B cell (primary cell): ENCODE data around the gene NSFL1C. TPM values are rescaled to one million over a fixed set of nuclear protein-coding genes. Genes with fewer than 3 reads are reported as not detected.

Experiments
- ATAC-seq: fragments of 200-7000 bp; cut with Tn5 transposase; one replicate; pipeline ENCODE4 v1.10.0; 2021; ENCODE audit warnings: low read depth, mild to moderate bottlenecking, moderate number of reproducible peaks, moderate library complexity
- CTCF ChIA-PET: fragments of 350-600 bp; sonication (Branson Sonifier 250); formaldehyde crosslinking; loops from one replicate; lab custom pipeline; 2021; ENCODE audit warnings: antibody characterized with exemption, inconsistent platforms; lab: Charles Lee
- POLR2A ChIA-PET: fragments of 350-600 bp; sonication (Branson Sonifier 250); formaldehyde crosslinking; loops from one replicate; lab custom pipeline; 2021; ENCODE audit warnings: antibody characterized with exemption; lab: Charles Lee
- DNase-seq: peaks from one replicate; pipeline ENCODE4 v3.0.0; 2013
- H2AFZ ChIP-seq: 2 replicates; pipeline ENCODE4 v1.6.1; 2012; ENCODE audit warnings: mild to moderate bottlenecking, low read depth, low read length; ENCODE audit not compliant: insufficient read depth, poor library complexity, severe bottlenecking
- H3K27ac ChIP-seq, 2 donors: 1 replicate in 1 of 2; 2 replicates in 1 of 2; pipeline ENCODE4 v1.5.1; 2012 to 2013; ENCODE audit warnings: low read length in 2 of 2, mild to moderate bottlenecking in 2 of 2, moderate library complexity in 1 of 2
- H3K27me3 ChIP-seq, 4 experiments: fragments of 200-600 bp in 1 of 4; sonication (generic) in 1 of 4; replicated peaks in 1 of 4; 1 replicate in 2 of 4; 2 replicates in 2 of 4; pipeline versions ENCODE4 v1.6.1 to v1.7.0; 2013 to 2016; ENCODE audit warnings: low read length in 3 of 4, mild to moderate bottlenecking in 2 of 4, mixed read lengths in 1 of 4, moderate library complexity in 1 of 4; ENCODE audit not compliant: insufficient read depth in 4 of 4, control insufficient read depth in 3 of 4; ENCODE audit errors: control extremely low read depth in 1 of 4
- H3K36me3 ChIP-seq, 2 experiments: replicated peaks in 1 of 2; 1 replicate in 1 of 2; 2 replicates in 1 of 2; pipeline versions ENCODE4 v1.6.1 to v1.7.1; 2013; ENCODE audit warnings: low read length in 1 of 2; ENCODE audit not compliant: insufficient read depth in 2 of 2, control insufficient read depth in 1 of 2; ENCODE audit errors: control extremely low read depth in 1 of 2, extremely low read depth in 1 of 2
- H3K4me1 ChIP-seq, 2 donors: fragments of 200-600 bp in 1 of 2; sonication (generic) in 1 of 2; 1 replicate in 1 of 2; 2 replicates in 1 of 2; pipeline versions ENCODE4 v1.5.1 to v1.6.1; 2013 to 2017; ENCODE audit warnings: low read length in 2 of 2; ENCODE audit not compliant: control insufficient read depth in 2 of 2, insufficient read depth in 2 of 2
- H3K4me2 ChIP-seq: replicated peaks from 2 replicates; pipeline ENCODE3; 2012; ENCODE audit warnings: mild to moderate bottlenecking, low read depth, low read length; ENCODE audit not compliant: poor library complexity, severe bottlenecking
- H3K4me3 ChIP-seq, 5 experiments: fragments of 200-600 bp in 1 of 5; sonication (generic) in 1 of 5; 1 replicate in 3 of 5; 2 replicates in 2 of 5; pipeline versions ENCODE4 v1.5.1 to v1.7.0; 2011 to 2016; ENCODE audit warnings: low read length in 4 of 5, mild to moderate bottlenecking in 4 of 5, low read depth in 2 of 5, control low read depth in 1 of 5, moderate library complexity in 1 of 5; ENCODE audit not compliant: insufficient read depth in 1 of 5; ENCODE audit errors: control extremely low read depth in 1 of 5, extremely low read depth in 1 of 5
- H3K79me2 ChIP-seq: fragments of 200-600 bp; sonication (generic); one replicate; pipeline ENCODE4 v1.6.0; 2016; ENCODE audit warnings: low read length; ENCODE audit not compliant: control insufficient read depth, insufficient read depth
- H3K9ac ChIP-seq: fragments of 200-600 bp; sonication (generic); 2 replicates; pipeline ENCODE4 v1.6.1; 2017; ENCODE audit warnings: mild to moderate bottlenecking, low read length, moderate library complexity
- H3K9me3 ChIP-seq, 3 donors: one replicate each; pipeline versions ENCODE4 v1.6.1 to v1.7.1; 2013; ENCODE audit warnings: low read length in 2 of 3; ENCODE audit not compliant: control insufficient read depth in 2 of 3, insufficient read depth in 1 of 3; ENCODE audit errors: control extremely low read depth in 1 of 3
- H4K20me1 ChIP-seq: 2 replicates; pipeline ENCODE4 v1.6.0; 2012; ENCODE audit warnings: mild to moderate bottlenecking, low read length; ENCODE audit not compliant: insufficient read depth, control insufficient read depth, poor library complexity, severe bottlenecking
- H3K27ac Mint-ChIP-seq: one replicate; pipeline ENCODE4 v1.8.0; 2021; ENCODE audit warnings: mixed read lengths
- H3K27me3 Mint-ChIP-seq: one replicate; pipeline ENCODE4 v1.8.0; 2021; ENCODE audit warnings: mixed read lengths
- H3K4me1 Mint-ChIP-seq: one replicate; pipeline ENCODE4 v1.8.0; 2021; ENCODE audit warnings: mixed read lengths
- H3K4me3 Mint-ChIP-seq: one replicate; pipeline ENCODE4 v1.8.0; 2021; ENCODE audit warnings: mixed read lengths
- H3K9me3 Mint-ChIP-seq: one replicate; pipeline ENCODE4 v1.8.0; 2022; ENCODE audit warnings: mixed read lengths; ENCODE audit not compliant: insufficient read depth
- EZH2 ChIP-seq: IDR thresholded peaks from 2 replicates; pipeline ENCODE4 v1.6.1; 2012; ENCODE audit warnings: borderline replicate concordance, low read depth, mild to moderate bottlenecking, moderate library complexity, low read length; ENCODE audit not compliant: insufficient read depth, poor library complexity, severe bottlenecking
- WGBS: methylation state at CpG from one replicate; pipeline ENCODE4 v1.1.5; 2013; ENCODE audit warnings: missing lambda C conversion rate; ENCODE audit not compliant: insufficient coverage; 5-methylcytosine and 5-hydroxymethylcytosine counted together
- intact Hi-C: fragments of 100-400 bp; cut with micrococcal nuclease; formaldehyde crosslinking; loops from one replicate; pipeline ENCODE4 v1.10.0; 2022
- polyA plus RNA-seq: library from polyadenylated mRNA; depleted of rRNA; stranded (reverse); fragments of >200 nt; gene quantifications from 2 replicates; pipeline ENCODE4 v1.2.3, GENCODE V29; 2012
- total RNA-seq, 2 donors: library from RNA; stranded (reverse); fragments of 120-200 nt in 1 of 2; gene quantifications; 1 replicate in 1 of 2; 2 replicates in 1 of 2; pipeline versions ENCODE4 v1.2.3 to v1.2.4, GENCODE V29; 2013 to 2022
- TF ChIP-seq, protein P1 (sequence below): fragments of 200-600 bp; IDR thresholded peaks from one replicate; pipeline ENCODE4 v1.8.0; 2022; ENCODE audit warnings: antibody characterized with exemption, mild to moderate bottlenecking

Gene NSFL1C
- total and polyA plus RNA-seq, 2 donors (not counting 1 experiment from before 2014, with no cell fraction given) = 24.1 to 80.3 TPM

DNA sequence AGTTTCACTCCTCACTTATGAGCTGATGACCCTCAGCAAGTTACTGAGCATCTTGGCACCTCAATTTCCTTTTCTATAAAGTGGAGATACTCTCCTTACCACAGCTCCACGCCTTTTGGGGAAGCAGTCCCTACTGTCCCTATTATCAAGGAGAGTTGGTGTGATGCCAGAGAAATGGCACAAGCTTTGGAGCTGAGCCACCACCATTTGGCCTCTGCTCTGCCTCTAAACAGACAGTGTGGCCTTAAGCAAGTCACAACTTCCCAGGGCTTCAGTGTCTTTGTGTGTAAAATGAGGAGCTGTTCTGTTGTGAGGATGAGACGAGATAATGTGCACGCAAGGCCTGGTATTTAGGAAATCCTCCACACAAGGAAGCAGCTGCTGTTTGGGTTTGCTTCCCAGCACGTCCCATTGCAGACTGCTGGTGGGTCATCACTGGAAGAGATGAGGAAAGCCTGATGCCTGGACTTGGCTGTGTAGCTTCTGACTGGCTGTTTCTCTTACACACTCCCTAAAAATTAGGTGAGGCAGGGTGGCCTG, 18.5 kb downstream of the NSFL1C start:
- POLR2A ChIA-PET = no interaction called here
- H3K4me1 ChIP-seq = no peaks in the 10 kb centered on the region

DNA sequence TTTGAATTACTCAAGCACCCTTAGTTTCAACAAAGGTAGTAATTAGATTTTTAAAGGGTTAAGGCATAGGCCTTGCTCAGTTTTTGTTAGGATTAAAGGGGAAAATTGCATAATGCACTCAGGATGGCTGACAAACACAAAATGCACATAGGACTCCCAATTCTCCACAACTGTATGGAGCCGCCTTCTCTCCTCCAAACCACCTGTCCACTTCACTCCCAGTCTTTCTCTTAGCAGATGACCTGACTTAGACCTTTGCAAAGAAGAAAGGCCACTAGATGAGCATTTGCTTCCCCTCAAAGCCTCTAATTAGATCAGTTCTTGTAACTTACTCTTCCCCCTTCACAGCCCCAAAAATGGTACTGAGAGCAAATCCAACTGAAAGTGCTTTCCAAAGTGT, 20.1 kb downstream of the NSFL1C start:
- DNase-seq (no peak), ATAC-seq (no peak)
- 100% methylated on average over 1 of the region's 1 CpG for WGBS
- Histone ChIP-seq H3K27ac (no peak overlapping the region), H3K4me2 (no peak overlapping the region), H3K9ac (no peak overlapping the region), H2AFZ (no peak overlapping the region), H3K36me3 (peaks cover 8 to 95% of the 10 kb centered on the region in 2 experiments), H3K9me3 (peaks cover 0 to 6% (median 6%) of the 10 kb centered on the region in 3 donors), H3K4me1 (no peaks in the 10 kb centered on the region), H3K79me2 (peaks cover 3% of the 10 kb centered on the region), H4K20me1 (no peaks in the 10 kb centered on the region), H3K4me3 (no peak overlapping the region), H3K27me3 (no peaks in the 10 kb centered on the region)
- Mint-ChIP-seq H3K9me3 (no peaks in the 10 kb centered on the region), H3K27me3 (no peaks in the 10 kb centered on the region), H3K27ac (no peak overlapping the region), H3K4me1 (no peaks in the 10 kb centered on the region), H3K4me3 (no peak overlapping the region)
- intact Hi-C loops = no loop called here
- CTCF ChIA-PET = interaction anchor here (0.7 to 1.6 kb wide), 2 partner anchors 57 to 335 kb away, joined by 5 read pairs; no protein-coding TSS in a partner anchor
- TF ChIP-seq EZH2 = no peak
- TF ChIP-seq, protein P1, sequence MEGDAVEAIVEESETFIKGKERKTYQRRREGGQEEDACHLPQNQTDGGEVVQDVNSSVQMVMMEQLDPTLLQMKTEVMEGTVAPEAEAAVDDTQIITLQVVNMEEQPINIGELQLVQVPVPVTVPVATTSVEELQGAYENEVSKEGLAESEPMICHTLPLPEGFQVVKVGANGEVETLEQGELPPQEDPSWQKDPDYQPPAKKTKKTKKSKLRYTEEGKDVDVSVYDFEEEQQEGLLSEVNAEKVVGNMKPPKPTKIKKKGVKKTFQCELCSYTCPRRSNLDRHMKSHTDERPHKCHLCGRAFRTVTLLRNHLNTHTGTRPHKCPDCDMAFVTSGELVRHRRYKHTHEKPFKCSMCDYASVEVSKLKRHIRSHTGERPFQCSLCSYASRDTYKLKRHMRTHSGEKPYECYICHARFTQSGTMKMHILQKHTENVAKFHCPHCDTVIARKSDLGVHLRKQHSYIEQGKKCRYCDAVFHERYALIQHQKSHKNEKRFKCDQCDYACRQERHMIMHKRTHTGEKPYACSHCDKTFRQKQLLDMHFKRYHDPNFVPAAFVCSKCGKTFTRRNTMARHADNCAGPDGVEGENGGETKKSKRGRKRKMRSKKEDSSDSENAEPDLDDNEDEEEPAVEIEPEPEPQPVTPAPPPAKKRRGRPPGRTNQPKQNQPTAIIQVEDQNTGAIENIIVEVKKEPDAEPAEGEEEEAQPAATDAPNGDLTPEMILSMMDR = no peak
- POLR2A ChIA-PET = no interaction called here

More for the DNA sequence above, 18.5 kb downstream of the NSFL1C start:
- Histone ChIP-seq H2AFZ (no peak overlapping the region), H3K4me3 (no peak overlapping the region), H3K79me2 (peaks cover 3% of the 10 kb centered on the region), H3K9me3 (peaks cover 0 to 10% (median 7%) of the 10 kb centered on the region in 3 donors), H3K36me3 (peaks cover 16 to 95% of the 10 kb centered on the region in 2 experiments), H3K27me3 (no peaks in the 10 kb centered on the region), H3K4me2 (no peak overlapping the region), H3K9ac (no peak overlapping the region), H3K27ac (no peak overlapping the region), H4K20me1 (no peaks in the 10 kb centered on the region)
- H3K9me3 Mint-ChIP-seq = no peaks in the 10 kb centered on the region
- no peaks in the 10 kb centered on the region for H3K4me1 Mint-ChIP-seq
- no peak for TF ChIP-seq EZH2
- TF ChIP-seq, protein P1 = no peak
- intact Hi-C loops = no loop called here
- DNase-seq (no peak), ATAC-seq (no peak)
- 100% methylated on average over 1 of the region's 4 CpGs for WGBS
- H3K4me3 Mint-ChIP-seq = no peak overlapping the region
- H3K27ac Mint-ChIP-seq = no peak overlapping the region
- CTCF ChIA-PET = interaction anchor here (0.6 to 2.5 kb wide), 7 partner anchors 9 to 135 kb away, joined by 3 to 8 read pairs (median 3); no protein-coding TSS in a partner anchor
- H3K27me3 Mint-ChIP-seq = no peaks in the 10 kb centered on the region
